HG02571 (cell line): Measurements from ENCODE around the gene PIKFYVE.
"Not testable (repeated sequence)": the region's sequence is repeated elsewhere in the genome, so short reads cannot be mapped to it uniquely, and the experiment has no call there.

Experiments used
- ATAC-seq: cut with Tn5 transposase; IDR thresholded peaks from one replicate; pipeline ENCODE4 v1.9.1; 2021; ENCODE audit warnings: mild to moderate bottlenecking, moderate library complexity; ENCODE audit not compliant: unreplicated experiment

The PIKFYVE gene, protein sequence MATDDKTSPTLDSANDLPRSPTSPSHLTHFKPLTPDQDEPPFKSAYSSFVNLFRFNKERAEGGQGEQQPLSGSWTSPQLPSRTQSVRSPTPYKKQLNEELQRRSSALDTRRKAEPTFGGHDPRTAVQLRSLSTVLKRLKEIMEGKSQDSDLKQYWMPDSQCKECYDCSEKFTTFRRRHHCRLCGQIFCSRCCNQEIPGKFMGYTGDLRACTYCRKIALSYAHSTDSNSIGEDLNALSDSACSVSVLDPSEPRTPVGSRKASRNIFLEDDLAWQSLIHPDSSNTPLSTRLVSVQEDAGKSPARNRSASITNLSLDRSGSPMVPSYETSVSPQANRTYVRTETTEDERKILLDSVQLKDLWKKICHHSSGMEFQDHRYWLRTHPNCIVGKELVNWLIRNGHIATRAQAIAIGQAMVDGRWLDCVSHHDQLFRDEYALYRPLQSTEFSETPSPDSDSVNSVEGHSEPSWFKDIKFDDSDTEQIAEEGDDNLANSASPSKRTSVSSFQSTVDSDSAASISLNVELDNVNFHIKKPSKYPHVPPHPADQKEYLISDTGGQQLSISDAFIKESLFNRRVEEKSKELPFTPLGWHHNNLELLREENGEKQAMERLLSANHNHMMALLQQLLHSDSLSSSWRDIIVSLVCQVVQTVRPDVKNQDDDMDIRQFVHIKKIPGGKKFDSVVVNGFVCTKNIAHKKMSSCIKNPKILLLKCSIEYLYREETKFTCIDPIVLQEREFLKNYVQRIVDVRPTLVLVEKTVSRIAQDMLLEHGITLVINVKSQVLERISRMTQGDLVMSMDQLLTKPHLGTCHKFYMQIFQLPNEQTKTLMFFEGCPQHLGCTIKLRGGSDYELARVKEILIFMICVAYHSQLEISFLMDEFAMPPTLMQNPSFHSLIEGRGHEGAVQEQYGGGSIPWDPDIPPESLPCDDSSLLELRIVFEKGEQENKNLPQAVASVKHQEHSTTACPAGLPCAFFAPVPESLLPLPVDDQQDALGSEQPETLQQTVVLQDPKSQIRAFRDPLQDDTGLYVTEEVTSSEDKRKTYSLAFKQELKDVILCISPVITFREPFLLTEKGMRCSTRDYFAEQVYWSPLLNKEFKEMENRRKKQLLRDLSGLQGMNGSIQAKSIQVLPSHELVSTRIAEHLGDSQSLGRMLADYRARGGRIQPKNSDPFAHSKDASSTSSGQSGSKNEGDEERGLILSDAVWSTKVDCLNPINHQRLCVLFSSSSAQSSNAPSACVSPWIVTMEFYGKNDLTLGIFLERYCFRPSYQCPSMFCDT (N-terminal part only)

DNA sequence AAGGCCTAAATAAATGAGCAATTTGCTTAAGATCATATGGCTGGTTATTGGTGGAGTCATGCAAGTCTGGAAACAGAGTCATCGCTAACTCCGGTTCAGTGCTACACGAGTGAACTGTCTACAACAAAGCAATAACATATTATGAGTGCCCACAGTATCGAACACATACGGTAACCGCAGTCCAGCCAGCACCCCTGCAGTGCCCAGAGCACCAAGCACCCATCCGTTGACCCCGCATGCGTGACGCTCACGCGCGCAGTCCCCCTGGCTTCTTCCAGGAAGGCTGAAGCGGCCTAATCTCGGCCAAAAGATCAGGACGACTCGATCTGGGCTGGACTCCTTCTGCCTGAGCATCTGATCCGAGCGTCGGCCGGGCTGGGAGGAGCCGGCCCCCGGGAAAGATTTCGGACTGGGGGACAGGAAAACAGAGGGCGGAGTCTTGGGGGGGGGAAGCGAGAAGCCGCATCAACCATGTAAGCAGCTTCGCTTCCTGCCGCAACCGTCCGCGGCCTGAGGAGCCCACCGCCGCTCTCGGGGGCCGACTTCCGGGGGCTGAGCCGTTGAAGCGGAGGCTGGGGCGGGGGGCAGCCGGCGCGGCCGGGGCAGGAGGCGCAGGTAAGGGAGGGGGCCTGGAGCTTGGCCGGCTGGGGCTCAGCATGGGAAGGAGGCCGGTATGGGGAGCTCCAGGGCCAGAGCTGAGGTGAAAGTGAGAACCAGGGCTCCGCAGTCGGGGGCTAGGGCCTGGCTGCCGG, at the start of gene PIKFYVE:
Gene PIKFYVE (plus strand): TSS at position 455 of the 752 bp plus-strand sequence. CDS start 5,265 bp downstream, outside the sequence.
- ATAC-seq = peak; percentile 81

DNA sequence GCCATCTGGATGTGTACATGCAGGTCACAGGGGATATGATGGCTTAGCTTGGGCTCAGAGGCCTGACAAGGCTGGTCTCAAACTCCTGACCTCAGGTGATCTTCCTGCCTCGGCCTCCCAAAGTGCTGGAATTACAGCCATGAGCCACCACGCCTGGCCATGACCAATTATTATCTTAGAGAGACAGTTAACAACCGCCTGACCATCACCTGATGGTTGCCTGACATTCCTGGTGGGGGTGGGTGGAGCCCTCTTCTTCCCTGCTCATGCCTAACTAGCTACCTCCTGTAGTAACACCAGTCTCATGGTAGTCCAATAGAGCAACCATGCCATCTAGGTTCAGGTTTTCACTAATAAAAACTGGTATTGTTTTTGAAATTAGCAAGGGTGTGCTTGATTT, 44.2 kb upstream of the PIKFYVE start:
- not testable (repeated sequence) for ATAC-seq

DNA sequence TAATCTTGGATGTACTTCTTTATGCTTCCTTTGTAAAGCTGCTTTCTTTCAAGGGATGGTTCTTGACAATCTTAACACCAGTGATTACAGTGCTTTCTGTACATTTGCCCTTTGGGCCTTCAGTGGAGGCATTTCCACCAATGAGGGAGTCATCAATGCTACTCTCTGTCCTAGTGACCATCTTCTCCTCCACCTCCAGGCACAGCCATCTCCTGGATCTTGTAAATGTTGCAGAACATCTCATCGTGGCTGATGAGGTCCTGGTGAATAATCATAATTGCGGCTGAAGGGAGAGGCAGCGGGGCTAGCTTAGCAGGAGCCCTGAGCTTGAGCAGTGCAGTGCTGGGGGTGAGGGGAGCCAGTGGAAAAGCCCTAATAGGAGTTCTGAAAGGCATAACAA, 43.7 kb upstream of the PIKFYVE start:
- ATAC-seq = no peak

DNA sequence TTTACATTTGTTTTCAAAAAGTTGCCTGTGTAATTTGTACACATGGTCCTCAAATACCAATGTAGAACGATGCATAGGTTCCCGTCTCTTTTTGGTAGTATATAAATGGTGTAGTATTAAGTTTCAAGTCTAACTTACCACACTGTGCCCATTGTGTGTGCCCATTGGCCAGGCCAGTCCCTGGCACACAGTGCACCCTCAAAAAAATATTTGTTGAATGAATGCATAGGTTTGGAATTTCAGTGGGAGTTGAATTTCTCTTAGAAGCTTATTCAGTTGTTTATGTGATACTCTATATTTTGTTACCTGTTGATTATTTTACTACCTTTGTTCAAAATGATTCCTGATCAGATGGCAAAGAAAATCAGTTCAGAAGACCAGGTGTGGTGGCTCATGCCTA, 41.3 kb upstream of the PIKFYVE start:
- no peak for ATAC-seq

DNA sequence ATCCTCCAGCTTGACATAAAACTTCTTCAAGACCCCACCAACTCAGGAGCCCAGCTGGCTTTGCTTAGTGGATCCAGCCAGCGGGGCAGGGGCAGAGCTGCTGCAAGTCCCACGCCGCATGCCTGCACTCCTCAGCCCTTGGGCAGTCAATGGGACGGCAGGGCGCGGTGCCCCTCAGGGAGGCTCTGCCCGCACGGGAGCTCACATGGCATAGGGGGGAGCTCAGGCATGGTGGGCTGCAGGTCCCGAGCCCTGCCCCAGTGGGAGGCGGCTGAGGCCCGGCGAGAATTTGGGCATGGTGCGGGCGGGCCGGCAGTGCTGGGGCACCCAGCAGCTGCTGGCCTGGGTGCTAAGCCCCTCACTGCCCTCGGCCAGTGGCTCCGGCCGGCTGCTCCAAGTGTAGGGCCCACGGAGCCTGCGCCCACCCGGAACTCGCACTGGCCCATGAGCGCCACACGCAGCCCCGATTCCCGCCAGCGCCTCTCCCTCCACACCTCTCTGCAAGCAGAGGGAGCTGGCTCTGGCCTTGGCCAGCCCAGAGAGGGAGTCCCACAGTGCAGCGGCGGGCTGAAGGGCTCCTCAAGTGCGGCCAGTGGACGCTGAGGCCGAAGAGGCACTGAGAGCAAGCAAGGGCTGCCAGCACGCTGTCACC, 38.3 kb upstream of the PIKFYVE start:
- ATAC-seq = no peak

DNA sequence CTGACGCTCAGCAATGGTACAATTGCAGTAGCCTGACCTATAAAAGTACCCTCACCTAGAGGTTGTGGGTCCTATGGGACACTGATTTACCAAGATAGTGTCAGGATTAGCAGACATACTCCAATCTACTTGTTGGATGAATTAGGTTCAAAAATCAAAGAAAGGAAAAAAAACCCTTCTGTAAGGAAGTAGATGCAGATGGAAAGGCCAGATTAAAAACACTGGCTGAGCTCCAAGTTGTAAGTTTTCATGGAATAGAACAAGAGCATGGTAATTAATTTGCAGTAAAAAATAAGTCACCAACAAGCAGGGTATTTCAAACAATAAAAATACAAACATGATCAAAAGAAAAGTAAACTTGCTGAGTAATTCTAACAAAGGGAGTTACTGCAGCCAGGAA, 37.6 kb upstream of the PIKFYVE start:
- no peak for ATAC-seq

DNA sequence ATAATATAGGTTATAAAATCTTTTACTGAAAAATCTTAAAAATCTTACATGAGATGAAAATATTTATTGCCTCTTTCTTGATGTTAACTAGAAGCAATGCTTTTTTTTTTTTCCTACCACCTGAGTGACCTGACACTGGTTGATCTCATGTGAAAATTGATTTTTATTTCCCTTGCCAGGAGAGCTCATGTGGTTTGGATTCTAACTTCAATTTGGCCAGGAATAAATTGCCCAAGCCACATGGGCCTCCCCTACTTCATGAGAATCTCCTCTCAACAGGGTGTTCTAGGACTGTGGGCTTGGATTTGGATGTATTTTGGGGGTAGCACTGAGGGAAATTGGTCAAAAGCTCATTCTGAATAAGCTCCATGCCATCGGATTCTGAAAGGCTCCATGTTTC, 31.3 kb upstream of the PIKFYVE start:
- no peak for ATAC-seq

DNA sequence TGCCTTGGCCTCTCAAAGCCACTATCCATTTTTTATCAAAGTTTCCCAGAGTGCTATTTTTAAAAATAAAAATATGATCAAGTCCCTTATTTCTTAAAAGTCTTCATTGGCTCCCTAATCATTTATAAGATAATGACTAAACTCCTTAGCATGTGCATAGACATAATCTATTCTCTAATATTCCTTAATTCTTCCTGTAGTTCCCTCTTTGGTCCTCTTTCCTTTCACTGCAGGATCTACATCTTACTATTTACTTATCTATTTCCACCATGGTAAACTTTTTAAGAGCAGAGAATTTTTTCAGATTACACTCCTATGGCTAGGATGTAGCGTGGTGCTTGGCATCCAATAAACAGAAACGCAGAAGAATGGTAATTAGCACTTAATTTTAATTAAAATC, 30.2 kb upstream of the PIKFYVE start:
- no peak for ATAC-seq

DNA sequence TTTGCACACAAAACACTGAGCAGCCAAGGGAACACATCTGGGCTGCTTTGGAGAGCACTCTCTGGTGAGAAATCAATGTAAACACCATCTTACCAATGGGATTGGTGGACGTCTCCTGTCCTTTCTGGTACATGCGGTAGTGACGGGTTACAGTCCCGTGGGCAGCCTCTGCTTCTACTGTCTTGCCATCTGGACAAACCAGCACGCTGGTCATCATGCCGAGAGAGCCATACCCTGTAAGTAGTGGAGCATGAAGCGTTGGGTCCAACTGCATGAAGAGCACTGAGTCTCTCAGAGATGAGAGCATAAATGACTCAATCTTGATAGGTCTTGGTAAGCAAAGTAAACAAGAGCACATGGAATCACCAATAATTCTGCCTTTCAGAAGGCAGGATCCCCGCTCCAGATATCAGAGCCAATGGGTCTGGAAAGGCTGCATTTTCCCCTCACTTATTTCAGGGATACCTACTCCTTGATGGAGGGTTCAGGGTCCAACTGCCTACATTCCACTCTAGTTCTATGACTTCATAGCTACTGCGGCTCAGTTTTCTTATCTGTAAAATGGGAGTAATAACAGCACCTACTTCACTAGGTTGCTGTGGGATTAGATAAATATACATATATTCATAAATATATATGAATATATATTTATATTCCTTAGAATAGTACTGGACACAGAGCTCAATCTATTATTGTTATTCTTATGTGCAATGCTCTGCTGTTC, 26.1 kb upstream of the PIKFYVE start:
- ATAC-seq = no peak

DNA sequence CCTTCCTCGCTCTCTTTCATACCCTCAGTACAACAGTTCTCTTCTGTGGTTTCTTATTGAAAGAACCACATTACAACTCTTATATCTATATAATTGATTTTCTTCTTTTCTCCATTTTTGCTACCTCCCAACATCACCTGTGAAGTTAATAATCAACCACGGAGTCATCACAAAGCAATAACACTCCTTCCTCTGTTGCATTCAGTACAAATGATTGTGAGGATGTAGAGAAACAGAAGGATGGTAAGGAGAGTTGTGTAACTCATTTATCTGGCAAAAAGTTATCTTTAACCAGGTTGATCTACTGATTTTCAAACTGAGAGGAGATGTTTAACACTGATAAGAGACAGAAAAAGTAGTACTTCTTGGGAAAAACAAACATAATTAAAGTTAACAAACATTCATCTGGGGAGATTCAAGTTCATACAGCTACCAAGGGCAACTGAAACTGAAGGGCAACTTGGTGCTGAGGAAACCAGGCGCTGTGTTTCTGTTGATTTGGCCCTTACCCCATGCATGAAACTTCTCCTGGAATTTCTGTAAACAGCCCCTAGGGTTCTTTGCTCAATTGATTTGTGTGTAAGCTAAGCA, 25.3 kb upstream of the PIKFYVE start:
- no peak for ATAC-seq

DNA sequence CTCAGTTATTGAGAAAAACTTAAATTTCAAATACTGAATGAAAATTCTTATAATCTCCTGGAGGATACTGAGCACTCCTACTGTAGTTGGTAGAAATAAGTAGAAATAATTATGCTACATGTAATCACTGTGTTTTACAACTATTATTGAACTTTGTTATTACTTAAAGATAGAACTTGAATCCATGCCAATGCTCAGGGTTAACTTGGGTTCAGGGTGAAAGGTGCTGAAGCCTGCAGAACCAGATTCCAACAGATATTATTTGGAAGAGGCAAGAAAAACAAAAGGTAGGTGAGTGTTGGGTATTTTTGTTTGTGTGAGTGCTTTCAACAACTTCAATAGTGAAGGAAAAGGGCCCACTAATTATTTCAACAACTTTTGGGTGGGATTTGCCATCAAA, 21.6 kb upstream of the PIKFYVE start:
- ATAC-seq = no peak

DNA sequence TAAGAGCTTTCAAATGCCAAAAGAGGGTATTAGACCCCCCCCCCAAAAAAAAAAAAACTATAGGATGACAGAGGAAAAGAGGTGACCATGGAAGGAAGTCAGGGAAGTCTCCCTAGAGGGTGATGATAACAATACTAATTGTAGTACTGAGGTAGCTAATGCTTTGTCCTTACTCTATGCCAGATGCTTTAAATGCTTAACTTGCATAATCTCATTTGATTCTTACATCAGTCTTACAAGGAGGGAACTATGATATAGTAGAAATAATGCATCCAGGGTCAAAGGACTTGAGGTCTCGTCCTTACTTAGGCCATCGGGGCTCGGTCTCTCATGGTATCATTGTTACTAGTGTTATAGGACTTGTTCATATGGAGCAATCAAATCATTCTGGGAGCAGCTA, 20.3 kb upstream of the PIKFYVE start:
- no peak for ATAC-seq

DNA sequence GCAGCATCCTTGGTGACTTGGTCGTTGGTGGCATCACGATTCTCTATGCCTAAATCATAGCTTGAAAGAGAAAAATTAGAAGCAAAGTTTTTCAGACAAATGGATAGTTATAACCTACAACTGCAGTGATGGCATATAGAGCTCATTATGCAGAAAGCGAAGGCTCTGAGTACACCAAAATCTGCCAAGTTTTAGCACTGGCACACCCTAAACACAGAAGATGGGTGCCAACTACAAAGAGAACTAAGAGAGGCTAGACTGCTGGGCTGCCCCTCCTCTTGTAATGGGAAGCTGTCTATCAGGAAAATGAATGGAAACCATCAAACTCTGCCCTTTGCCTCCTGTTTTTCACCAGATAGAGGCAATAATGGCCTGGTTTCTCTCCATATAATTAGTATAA, 17.5 kb upstream of the PIKFYVE start:
- ATAC-seq = no peak

DNA sequence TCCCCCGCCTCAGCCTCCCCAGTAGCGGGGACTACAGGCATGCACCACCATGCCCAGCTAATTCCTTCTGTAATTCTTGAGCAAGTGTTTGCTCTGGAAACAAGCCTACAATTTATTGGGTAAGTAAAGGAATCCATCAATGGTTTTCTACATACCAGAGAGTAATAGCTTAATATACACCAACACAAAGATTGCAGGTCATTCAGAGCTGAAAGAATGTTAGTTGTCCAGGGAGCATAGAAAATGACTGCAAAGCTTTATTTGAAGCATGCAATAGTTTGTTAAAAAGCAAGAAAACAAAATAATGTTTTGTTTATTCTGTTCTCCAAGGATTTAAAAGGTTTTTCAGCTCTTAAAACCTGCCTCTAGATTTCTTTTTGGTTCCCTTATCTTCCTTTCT, 16.8 kb upstream of the PIKFYVE start:
- ATAC-seq = no peak

DNA sequence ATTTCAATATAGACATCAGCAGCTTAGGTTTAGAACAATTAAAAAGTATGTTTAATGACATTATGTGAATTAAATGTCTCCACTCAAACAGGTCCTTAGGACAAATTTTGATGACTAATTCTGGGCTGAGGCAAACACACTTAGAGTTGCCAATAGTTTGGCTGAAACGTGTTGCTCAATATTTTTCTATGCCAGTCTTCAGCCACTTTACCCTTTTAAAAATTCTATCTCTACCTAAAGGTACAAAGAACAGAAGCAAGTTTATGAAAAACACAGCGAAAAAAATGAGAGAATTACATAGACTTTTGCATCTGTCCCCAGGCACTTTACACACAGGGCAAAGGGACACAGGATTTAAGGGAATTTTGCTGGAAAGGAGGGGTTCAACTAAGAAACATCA, 15.7 kb upstream of the PIKFYVE start:
- ATAC-seq = no peak

DNA sequence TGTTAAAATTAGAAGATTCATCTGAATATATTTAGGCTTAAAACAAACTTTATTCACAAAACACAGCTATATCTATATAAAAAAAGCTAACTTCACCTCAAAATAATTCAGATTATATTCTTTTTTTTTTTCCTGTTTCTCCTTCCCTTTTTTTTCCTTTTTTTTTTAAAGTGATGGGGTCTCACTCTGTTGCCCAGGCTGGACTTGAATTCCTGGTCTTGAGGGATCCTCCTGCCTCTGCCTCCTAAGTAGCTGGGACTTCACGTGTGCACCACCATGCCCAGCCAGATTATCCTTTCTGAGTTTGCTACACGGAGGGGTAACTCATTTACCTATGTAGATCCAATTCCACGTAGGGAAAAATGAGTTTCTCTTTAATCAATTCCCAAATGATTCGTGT, 15.0 kb upstream of the PIKFYVE start:
- ATAC-seq = no peak

DNA sequence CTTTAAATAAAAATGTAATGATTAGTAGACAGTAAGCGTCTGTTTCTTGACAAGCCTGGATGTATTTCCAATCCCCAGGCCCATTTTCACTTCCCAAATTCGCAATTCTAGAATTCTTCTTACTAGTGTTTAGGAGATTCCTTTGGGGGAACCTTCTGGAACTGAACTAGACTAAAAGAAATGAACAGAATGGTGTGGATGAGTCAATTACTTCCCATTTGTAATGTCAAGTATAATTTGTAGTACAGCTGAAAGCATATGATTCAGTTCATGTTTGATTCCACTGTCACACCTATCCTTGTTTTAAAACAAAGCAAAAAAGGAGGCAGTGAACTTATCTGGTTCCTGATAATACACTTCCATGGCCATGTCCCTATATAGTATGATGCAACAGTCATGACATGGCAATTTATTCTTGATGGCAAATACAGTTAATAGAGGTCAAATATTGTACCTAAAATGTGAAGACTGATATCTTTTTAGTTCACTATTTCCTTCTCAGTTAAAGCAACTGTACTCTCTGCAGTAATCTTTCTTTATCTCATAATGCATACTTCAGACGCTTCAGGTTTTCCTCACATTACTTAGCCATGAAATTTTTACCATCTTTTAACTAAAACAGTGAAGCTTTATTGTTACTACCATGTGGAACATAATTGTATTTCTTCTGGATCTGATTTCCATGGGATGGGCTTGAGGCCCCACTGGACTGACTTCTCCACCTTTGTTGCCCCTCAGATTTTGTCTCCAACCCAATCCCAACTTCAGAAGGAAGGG, 13.2 kb upstream of the PIKFYVE start:
- ATAC-seq = no peak

DNA sequence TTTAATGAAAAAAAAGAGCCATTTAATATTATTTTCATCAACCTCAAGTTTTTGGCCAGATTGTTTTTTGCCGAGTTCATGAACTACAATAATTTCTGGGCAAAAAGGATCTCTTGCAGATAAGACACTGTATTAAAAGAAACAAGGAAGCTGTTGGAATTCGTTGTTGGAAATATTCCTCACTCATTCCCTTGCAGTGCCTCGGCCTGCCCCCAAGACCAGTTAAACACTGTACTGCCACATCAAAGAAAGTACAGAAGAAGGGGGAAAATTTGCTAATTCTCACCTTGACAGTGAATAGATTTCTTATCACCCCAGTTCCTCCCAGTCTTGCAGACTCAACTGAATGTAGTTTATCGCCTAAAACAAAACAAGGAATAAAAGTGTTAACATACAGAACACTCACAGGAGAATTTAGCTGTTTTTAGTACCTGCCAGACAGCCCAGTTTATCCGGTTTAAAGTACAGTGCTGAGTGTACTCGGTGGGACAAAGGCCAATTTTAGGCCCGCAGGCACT, 12.4 kb upstream of the PIKFYVE start:
- ATAC-seq = no peak
